Activated B cell treated with CpG ODN at 0.5 μM for 24 hours (primary cell): ENCODE data around the gene MATK. TPM values are rescaled to one million over a fixed set of nuclear protein-coding genes. Genes with fewer than 3 reads are reported as not detected.

Experiments used
- ATAC-seq: fragments of 200-7000 bp; cut with Tn5 transposase; one replicate; pipeline ENCODE4 v1.10.0; 2021; ENCODE audit warnings: low read depth, mild to moderate bottlenecking, moderate library complexity
- CTCF ChIA-PET: fragments of 350-600 bp; sonication (Branson Sonifier 250); formaldehyde crosslinking; loops from one replicate; lab custom pipeline; 2021; ENCODE audit warnings: antibody characterized with exemption; lab: Charles Lee
- POLR2A ChIA-PET: fragments of 350-600 bp; sonication (Branson Sonifier 250); formaldehyde crosslinking; loops from one replicate; lab custom pipeline; 2021; ENCODE audit warnings: antibody characterized with exemption; lab: Charles Lee
- DNase-seq: peaks from one replicate; pipeline ENCODE4 v3.0.0; 2022
- H3K27ac Mint-ChIP-seq: one replicate; pipeline ENCODE4 v1.8.0; 2020; ENCODE audit warnings: mixed read lengths
- H3K27me3 Mint-ChIP-seq: one replicate; pipeline ENCODE4 v1.8.0; 2021; ENCODE audit warnings: mixed read lengths
- H3K36me3 Mint-ChIP-seq: one replicate; pipeline ENCODE4 v1.8.0; 2021; ENCODE audit warnings: low read depth, mixed read lengths
- H3K4me1 Mint-ChIP-seq: one replicate; pipeline ENCODE4 v1.8.0; 2021; ENCODE audit warnings: mixed read lengths
- H3K4me3 Mint-ChIP-seq: one replicate; pipeline ENCODE4 v1.8.0; 2020; ENCODE audit warnings: mild to moderate bottlenecking, mixed read lengths
- H3K9me3 Mint-ChIP-seq: one replicate; pipeline ENCODE4 v1.8.0; 2020; ENCODE audit warnings: mixed read lengths
- intact Hi-C: fragments of 100-400 bp; cut with micrococcal nuclease; formaldehyde crosslinking; loops from one replicate; pipeline ENCODE4 v1.15.1; 2024
- total RNA-seq: library from RNA; stranded (reverse); gene quantifications from 2 replicates; pipeline ENCODE4 v1.2.3, GENCODE V29; 2022
- TF ChIP-seq, protein P1 (sequence below): fragments of 200-600 bp; IDR thresholded peaks from one replicate; pipeline ENCODE4 v1.8.0; 2022; ENCODE audit warnings: antibody characterized with exemption, mild to moderate bottlenecking

Gene MATK
- total RNA-seq, 1 donor from 2014 or later: 4.8 TPM

DNA sequence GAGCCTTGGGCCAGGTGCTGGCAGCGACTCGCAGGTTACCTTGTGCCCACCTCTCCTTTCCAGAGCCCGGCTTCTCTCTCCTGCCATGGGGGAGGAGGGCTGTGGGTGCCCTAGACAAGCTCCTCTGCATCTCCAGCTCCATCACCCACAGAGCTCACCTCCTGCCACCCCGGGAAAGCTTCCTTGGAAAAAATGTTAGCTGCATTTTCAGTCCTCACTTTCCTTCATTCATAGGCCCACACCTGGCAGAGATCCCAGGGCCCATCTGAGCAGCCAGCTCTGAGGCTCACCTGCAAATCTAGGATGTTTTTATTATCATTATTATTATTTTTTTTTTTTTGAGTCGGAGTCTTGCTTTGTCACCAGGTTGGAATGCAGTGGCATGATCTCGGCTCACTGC is 45.8 kb upstream of the MATK start:
- TF ChIP-seq, protein P1, sequence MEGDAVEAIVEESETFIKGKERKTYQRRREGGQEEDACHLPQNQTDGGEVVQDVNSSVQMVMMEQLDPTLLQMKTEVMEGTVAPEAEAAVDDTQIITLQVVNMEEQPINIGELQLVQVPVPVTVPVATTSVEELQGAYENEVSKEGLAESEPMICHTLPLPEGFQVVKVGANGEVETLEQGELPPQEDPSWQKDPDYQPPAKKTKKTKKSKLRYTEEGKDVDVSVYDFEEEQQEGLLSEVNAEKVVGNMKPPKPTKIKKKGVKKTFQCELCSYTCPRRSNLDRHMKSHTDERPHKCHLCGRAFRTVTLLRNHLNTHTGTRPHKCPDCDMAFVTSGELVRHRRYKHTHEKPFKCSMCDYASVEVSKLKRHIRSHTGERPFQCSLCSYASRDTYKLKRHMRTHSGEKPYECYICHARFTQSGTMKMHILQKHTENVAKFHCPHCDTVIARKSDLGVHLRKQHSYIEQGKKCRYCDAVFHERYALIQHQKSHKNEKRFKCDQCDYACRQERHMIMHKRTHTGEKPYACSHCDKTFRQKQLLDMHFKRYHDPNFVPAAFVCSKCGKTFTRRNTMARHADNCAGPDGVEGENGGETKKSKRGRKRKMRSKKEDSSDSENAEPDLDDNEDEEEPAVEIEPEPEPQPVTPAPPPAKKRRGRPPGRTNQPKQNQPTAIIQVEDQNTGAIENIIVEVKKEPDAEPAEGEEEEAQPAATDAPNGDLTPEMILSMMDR: no peak
- H3K36me3 Mint-ChIP-seq: no peaks in the 10 kb centered on the region
- H3K27ac Mint-ChIP-seq: no peak overlapping the region
- ATAC-seq (no peak), DNase-seq (no peak)
- peaks cover 3% of the 10 kb centered on the region for H3K27me3 Mint-ChIP-seq
- peaks cover 4% of the 10 kb centered on the region for H3K4me1 Mint-ChIP-seq
- ChIA-PET CTCF (interaction anchor here (1.5 kb wide), 1 partner anchor 10 kb away, joined by 3 read pairs; no protein-coding TSS in a partner anchor), POLR2A (interaction anchor here (0.6 to 0.7 kb wide), 2 partner anchors 34 to 164 kb away, joined by 3 to 9 read pairs; no protein-coding TSS in a partner anchor)
- intact Hi-C loops: no loop called here
- no peaks in the 10 kb centered on the region for H3K9me3 Mint-ChIP-seq
- H3K4me3 Mint-ChIP-seq: no peak overlapping the region

DNA sequence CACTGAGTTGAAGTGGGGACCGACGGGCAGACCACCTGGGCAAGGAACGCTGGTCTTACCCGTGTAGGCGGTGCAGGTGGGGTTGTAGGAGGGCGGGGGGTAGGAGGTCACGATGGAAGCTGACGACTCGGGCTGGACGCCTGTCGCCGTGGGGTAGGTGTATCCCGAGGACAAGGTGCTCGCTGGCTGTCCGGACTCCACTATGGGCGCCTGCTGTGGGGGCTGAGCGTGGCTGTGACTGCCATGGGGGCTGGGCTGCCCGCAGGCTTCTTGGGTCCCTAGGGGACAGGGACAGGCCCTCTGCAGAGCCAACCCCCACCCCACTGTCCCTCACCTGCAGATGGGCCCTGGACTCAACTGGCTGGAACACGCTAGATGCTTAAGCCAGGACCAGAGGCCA is 45.4 kb upstream of the MATK start:
- ChIA-PET POLR2A (no interaction called here), CTCF (interaction anchor here (1.5 kb wide), 1 partner anchor 9 kb away, joined by 3 read pairs; no protein-coding TSS in a partner anchor)
- TF ChIP-seq, protein P1: no peak
- Mint-ChIP-seq H3K9me3 (no peaks in the 10 kb centered on the region), H3K4me3 (no peak overlapping the region), H3K4me1 (peaks cover 4% of the 10 kb centered on the region), H3K27me3 (peaks cover 3% of the 10 kb centered on the region), H3K36me3 (no peaks in the 10 kb centered on the region), H3K27ac (no peak overlapping the region)
- no peak for ATAC-seq
- intact Hi-C loops: no loop called here
- DNase-seq: no peak

DNA sequence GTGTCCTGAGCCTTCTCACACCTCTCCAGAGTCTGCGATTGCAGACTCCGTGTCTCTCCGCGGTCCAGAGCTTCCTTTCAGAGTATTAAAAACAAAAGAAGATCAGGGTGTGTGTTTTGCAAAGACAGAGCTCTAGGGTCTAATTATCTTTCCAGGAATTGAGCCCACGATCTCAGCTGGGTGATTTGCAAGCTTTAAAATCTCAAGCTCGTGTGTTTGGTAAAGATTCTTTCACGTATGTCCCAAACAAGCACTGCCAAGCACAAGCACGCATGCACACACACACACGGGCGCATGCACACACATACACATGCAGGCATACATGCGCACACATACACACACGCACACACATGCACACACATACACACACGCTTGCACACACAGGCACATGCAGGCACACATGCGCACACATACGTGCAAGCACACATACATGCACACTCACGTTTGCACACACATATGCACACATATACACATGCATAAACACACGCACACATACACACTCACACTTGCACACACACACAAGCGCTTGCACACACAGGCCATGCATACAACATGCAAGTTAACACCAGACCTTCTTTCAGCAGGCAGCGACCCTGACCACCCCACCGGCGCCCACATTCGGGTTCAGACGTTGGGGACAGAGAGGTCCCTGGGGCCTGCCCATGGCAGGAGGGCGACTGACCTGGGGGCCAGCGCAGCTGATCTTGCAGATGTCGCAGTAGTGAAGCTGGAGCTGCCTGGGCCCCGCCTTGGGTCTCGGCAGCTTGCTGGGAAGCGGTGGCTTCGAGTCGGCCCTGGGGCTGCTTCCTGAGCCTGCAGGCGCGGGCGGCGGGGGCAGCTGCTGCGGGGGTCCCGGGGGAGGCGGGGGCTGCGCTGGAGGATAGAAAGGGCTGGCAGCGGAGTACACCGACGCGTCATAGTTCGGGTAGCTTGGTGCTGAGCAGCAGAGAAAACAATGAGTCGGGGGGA is 44.7 kb upstream of the MATK start:
- intact Hi-C loops: no loop called here
- POLR2A ChIA-PET: no interaction called here
- CTCF ChIA-PET: interaction anchor here (0.9 to 1.5 kb wide), 2 partner anchors 9 to 18 kb away, joined by 3 read pairs; no protein-coding TSS in a partner anchor
- no peak overlapping the region for H3K27ac Mint-ChIP-seq
- no peak for ATAC-seq
- H3K9me3 Mint-ChIP-seq: no peaks in the 10 kb centered on the region
- H3K36me3 Mint-ChIP-seq: no peaks in the 10 kb centered on the region
- peaks cover 3% of the 10 kb centered on the region for H3K27me3 Mint-ChIP-seq
- TF ChIP-seq, protein P1: no peak
- no peak overlapping the region for H3K4me3 Mint-ChIP-seq
- H3K4me1 Mint-ChIP-seq: peaks cover 4% of the 10 kb centered on the region
- no peak for DNase-seq

DNA sequence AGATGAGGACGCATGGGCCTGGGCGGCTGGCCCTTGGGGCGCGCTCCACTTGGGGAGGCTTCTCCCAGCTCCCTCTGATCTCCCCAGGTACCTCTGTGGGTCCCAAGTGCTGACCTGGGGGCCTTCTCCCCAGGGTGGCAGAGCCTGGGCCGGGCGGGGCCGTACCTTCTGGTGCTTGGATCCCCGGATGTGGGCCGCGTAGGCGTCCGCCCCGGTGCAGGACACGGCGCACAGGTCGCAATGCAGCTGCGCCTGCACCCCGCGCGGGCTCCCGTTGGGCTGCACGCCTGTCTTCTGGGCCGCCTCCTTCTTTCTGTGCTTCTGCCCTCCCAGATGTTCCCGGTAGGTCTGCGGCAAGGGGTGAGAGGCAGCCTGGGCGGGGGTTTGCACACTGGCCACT is 41.1 kb upstream of the MATK start:
- Mint-ChIP-seq H3K27me3 (peaks cover 3% of the 10 kb centered on the region), H3K9me3 (no peaks in the 10 kb centered on the region), H3K4me3 (no peak overlapping the region), H3K36me3 (no peaks in the 10 kb centered on the region), H3K4me1 (peaks cover 4% of the 10 kb centered on the region), H3K27ac (no peak overlapping the region)
- intact Hi-C loops: loop anchor here (10.0 kb wide), 1 partner anchor 123 kb away; the partner anchor contains the start of genes PIP5K1C and TJP3
- ATAC-seq: no peak
- no peak for DNase-seq
- ChIA-PET POLR2A (no interaction called here), CTCF (no interaction called here)
- TF ChIP-seq, protein P1: no peak

DNA sequence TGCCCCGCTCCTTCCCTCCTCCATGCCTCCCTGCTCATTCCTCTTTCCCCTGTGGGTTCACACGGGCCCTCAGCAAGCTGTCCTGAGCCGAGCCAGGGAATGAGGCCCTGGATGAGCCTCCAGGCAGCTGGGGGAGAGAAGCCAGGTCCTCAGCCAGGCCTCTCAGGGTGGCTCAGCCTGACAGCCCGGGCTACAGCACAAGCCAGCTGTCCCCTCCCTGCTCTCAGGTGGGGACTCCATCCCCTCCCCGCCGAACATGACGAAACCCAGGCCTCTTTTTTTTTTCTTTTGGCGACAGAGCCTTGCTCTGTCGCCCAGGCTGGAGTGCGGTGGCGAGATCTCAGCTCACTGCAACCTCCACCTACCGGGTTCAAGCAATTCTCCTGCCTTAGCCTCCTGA is 40.0 kb upstream of the MATK start:
- H3K4me1 Mint-ChIP-seq: peaks cover 10% of the 10 kb centered on the region
- intact Hi-C loops: loop anchor here (10.0 kb wide), 1 partner anchor 121 kb away; the partner anchor contains the start of genes PIP5K1C and TJP3
- TF ChIP-seq, protein P1: no peak
- ChIA-PET CTCF (no interaction called here), POLR2A (no interaction called here)
- no peaks in the 10 kb centered on the region for H3K9me3 Mint-ChIP-seq
- no peaks in the 10 kb centered on the region for H3K36me3 Mint-ChIP-seq
- ATAC-seq (no peak), DNase-seq (no peak)
- no peak overlapping the region for H3K4me3 Mint-ChIP-seq
- no peak overlapping the region for H3K27ac Mint-ChIP-seq
- H3K27me3 Mint-ChIP-seq: peaks cover 3% of the 10 kb centered on the region
